ENCODE measurements around the gene FGD3. TPM values are rescaled to one million over a fixed set of nuclear protein-coding genes. Genes with fewer than 3 reads are reported as not detected.
"Not testable (repeated sequence)": the region's sequence is repeated elsewhere in the genome, so short reads cannot be mapped to it uniquely, and the experiment has no call there.

The FGD3 gene
- polyA plus RNA-seq, 4 donors: 5.3 to 8.0 (median 5.4) TPM

DNA sequence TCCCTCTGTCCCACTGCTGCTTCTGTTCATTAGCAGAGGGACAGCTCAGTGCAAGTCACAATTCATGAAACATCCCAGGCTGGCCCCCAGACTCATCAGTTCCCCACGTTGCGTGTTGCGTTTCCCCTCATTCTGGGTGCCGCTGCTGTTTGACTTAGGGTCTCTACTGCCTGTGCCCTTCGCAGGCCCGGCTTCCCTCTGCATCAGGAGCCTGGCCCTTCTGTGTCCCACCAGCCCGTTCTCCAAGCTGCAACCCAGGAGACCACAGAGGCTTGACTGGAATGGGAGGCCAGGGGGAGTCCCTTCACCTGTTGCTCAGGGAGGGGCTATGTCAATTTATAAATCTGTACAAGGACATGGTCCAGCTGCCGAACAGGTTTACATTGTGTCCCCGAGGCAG lies 57.2 kb downstream of the FGD3 start:
- DNase-seq (ENCODE audit: low read depth in 4 of 4, low spot score in 3 of 4): no peak

DNA sequence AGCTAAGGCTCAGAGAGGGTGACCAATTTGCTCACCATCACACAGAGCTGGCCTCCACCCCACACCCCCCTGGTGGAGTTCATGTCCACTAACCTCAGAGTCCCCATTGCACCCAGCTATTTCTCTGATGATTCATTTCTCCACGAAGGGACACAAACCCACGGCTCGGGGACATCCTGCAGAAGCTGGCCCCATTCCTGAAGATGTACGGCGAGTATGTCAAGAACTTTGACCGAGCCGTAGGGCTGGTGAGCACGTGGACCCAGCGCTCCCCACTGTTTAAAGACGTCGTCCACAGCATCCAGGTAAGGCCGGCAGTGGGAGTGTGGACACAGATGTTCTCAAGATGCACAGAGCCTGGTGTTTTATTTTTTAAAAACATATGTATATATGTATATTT lies 58.6 kb downstream of the FGD3 start:
- no peak for DNase-seq (ENCODE audit: low read depth in 4 of 4, low spot score in 3 of 4)

DNA sequence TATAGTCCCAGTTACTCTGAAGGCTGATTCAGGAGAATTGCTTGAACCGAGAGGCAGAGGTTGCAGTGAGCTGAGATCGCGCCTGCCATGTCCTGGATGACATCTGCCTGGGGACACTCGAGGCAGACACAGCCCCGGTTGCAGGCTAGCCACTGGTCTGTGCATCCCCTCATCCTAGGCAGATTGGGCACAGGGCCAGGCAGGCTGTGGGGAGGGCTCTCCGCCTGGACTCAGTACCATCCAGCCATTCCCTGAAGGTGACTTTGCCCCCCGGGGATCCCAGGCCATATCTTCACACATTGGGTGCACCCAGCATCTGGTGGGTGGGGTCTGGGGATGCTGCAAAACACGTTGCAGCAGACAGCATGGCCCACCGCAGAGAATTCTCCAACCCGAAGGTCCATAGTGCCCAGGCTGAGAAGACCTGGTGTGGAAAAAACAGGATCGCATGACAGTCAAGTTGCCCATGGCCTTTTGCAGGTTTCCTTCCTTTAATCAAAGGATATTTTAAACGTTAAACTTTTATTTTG lies 60.3 kb downstream of the FGD3 start:
- DNase-seq (ENCODE audit: low read depth in 4 of 4, low spot score in 3 of 4): no peak

DNA sequence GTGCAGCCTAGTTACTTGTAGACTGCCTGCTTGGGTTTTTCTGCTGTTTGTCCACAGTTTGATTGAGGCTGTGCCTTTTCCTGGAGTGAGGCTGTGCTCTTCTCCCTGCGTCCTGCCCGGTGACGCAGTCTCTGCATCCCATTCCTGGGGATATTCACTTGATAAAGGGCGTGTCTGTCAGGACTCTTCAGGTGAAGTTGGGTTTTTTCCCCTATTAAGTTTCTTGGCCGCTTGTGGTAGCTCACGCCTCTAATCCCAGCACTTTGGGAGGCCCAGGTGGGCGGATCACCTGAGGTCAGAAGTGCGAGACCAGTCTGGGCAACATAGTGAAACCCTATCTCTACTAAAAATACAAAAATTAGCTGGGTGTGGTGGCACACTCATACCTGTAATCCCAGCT lies 61.1 kb downstream of the FGD3 start:
- DNase-seq (ENCODE audit: low read depth in 4 of 4, low spot score in 3 of 4): no peak

- DNase-seq (ENCODE audit: low read depth in 4 of 4, low spot score in 3 of 4): no peak
Observed at GRCh38 chr9:93009337-93010015, 62.2 kb downstream of the FGD3 start.

DNA sequence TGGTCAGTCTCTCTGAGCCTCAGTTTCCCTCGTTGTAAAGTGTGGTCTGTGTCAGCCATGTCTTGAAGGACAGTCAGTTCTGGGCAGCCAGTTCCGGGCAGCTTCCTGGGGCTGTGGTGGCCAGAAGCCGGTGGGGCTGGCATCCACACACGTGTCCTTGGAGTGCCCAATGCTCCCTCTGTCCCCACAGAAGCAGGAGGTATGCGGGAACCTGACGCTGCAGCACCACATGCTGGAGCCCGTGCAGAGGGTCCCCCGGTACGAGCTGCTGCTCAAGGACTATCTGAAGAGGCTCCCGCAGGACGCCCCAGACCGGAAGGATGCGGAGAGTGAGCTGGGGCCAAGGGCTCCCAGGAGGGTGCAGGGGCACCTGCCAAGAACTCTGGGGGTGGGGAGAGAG lies 62.7 kb downstream of the FGD3 start:
- no peak for DNase-seq (ENCODE audit: low read depth in 4 of 4, low spot score in 3 of 4)

- no peak for DNase-seq (ENCODE audit: low read depth in 4 of 4, low spot score in 3 of 4)
Observed at GRCh38 chr9:93010704-93011103, 63.4 kb downstream of the FGD3 start.

DNA sequence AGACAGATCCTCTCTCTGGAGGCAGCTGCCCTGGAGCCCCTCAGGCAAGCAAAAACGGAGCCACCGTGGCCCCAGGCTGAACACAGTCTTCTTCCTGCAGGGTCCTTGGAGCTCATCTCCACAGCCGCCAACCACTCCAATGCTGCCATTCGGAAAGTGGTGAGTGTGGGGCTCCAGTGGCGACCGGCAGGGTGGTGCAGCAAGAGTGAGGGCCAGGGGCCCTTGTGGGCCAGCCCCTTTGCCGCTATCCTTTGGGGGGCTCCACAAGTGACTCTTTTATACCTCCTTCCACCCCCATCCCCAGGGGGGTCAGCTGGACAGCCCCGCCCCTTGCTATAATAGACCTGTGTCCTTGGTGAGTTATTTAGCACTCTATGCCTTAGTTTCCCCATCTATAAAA lies 63.8 kb downstream of the FGD3 start:
- no peak for DNase-seq (ENCODE audit: low read depth in 4 of 4, low spot score in 3 of 4)

DNA sequence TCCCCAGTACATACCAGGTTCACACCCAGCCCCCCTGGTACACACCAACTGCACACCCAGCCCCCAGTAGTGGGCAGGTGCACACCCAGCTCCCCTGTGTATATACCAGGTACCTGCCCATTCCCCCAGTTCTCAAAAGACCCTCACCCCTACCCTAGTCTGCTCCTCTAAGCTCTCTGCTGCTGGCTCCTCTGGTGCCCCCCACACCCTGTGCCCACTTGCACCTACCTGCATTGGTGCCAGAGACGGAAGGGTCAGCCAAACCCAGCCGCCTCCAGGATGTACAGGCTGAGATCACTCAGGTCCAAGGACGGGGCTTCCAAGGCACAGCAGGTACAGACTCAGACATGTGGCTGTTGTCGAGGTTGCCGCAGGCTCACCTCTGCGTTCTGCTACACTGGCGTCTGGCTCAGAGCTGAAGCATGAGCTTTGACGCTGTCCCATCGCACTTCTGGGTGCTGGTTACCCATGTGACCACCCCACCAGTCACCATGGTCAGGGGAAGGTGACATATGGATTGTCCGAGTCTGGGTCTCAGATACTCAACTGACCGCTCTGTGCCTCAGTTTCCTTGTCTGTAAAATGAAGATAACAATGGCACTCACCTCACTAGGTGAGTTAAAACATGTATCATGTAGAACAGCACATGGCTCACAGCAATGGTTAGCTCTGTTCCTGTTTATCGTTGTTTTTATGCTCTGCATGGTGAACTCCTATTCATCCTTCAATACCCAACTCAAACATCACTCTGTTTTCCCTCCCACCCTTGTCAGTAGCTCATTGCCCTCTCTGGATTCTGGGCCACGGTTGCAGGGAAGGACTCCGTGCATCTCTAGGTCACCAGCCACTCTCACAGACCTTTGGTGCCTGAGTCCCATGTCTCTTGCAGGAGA lies 65.9 kb downstream of the FGD3 start:
- no peak for DNase-seq (ENCODE audit: low read depth in 4 of 4, low spot score in 3 of 4)

DNA sequence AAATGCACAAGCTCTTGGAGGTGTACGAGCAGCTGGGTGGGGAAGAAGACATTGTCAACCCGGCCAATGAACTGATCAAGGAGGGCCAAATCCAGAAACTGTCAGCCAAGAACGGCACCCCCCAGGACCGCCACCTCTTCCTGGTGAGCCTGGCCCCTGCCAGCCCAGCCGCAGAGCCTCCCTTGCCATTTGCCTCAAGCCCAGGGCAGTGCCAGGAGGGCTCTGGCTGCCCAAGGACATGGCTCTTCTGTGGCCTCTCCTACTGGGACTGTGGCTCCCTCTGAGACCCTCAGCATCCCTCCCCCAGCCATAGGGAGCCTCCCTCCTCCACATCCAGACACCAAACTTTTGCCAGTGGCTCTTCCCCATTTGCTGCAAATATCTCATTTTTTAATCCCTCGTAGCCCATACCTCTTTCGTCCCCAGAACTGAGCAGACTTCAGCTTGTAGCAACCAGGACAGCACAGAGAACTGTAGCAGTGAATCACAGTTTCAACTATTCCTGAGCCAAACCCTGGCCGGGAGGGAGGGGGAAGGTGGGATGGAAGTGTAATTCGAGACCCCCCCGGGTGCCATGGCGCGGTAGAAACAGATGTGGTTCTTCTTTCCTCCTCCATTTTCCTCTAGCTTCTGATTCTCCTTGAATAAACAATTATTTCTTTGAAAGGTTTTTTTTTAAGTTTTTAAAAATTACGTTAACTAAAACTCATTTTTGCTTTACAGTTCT lies 66.7 kb downstream of the FGD3 start:
- DNase-seq (ENCODE audit: low read depth in 4 of 4, low spot score in 3 of 4): no peak

DNA sequence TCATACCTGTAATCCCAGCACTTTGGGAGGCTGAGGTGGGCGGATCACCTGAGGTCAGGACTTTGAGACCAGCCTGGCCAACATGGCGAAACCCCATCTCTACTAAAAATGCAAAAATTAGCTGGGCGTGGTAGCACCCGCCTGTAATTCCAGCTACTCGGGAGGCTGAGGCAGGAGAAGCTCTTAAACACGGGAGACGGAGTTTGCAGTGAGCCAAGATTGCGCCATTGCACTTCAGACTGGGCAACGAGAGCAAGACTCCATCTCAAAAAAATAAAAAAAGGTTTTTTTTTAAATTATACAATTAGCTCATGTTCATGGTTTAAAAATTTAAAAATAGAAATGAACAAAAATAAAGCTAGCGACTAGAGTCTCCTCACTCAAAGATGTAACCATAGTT lies 67.9 kb downstream of the FGD3 start:
- not testable (repeated sequence) for DNase-seq (ENCODE audit: low read depth in 4 of 4, low spot score in 3 of 4)

- DNase-seq (ENCODE audit: low read depth in 4 of 4, low spot score in 3 of 4): no peak
Observed at GRCh38 chr9:93017621-93018020, 70.3 kb downstream of the FGD3 start.

DNA sequence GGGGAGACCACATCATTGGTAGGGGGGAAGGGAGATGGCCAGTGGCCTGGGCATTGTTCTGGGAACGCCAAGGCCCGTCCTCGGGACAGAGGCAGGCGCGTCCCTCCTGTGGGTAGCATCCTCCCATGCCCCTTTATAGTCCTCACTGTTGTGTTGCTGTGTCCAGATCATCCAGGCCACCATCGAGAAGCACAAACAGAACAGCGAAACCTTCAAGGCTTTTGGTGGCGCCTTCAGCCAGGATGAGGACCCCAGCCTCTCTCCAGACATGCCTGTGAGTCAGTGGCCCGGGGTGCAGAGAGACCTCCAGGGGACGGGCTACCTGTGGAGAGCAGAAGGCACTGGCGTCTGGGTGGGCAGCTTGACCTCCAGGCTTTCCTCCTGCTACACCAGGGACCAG lies 72.8 kb downstream of the FGD3 start:
- DNase-seq (ENCODE audit: low read depth in 4 of 4, low spot score in 3 of 4): no peak

- DNase-seq (ENCODE audit: low read depth in 4 of 4, low spot score in 3 of 4): no peak
Observed at GRCh38 chr9:93020771-93021670, 73.7 kb downstream of the FGD3 start.

DNA sequence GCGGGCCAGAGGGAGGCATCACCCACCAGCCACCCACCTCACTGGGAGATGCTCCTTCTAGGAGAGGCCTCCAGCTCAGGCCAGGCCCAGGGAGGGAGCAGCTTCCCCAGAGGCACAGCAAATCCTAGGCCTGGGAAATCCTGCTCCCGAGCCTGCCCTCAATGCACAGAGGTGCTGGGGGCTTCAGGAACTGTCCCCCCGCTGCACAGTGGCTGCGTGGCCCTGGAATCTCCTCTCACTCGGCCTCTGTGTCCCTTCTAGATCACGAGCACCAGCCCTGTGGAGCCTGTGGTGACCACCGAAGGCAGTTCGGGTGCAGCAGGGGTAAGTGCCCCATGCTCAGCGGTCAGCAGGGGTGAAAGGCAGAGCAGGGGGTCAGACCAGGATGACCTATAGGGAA lies 74.7 kb downstream of the FGD3 start:
- no peak for DNase-seq (ENCODE audit: low read depth in 4 of 4, low spot score in 3 of 4)

- DNase-seq (ENCODE audit: low read depth in 4 of 4, low spot score in 3 of 4): no peak
Observed at GRCh38 chr9:93022721-93023520, 75.6 kb downstream of the FGD3 start.

- DNase-seq (ENCODE audit: low read depth in 4 of 4, low spot score in 3 of 4): no peak
Observed at GRCh38 chr9:93023521-93023815, 76.1 kb downstream of the FGD3 start.

- no peak for DNase-seq (ENCODE audit: low read depth in 4 of 4, low spot score in 3 of 4)
Observed at GRCh38 chr9:93024646-93024910, 77.3 kb downstream of the FGD3 start.

DNA sequence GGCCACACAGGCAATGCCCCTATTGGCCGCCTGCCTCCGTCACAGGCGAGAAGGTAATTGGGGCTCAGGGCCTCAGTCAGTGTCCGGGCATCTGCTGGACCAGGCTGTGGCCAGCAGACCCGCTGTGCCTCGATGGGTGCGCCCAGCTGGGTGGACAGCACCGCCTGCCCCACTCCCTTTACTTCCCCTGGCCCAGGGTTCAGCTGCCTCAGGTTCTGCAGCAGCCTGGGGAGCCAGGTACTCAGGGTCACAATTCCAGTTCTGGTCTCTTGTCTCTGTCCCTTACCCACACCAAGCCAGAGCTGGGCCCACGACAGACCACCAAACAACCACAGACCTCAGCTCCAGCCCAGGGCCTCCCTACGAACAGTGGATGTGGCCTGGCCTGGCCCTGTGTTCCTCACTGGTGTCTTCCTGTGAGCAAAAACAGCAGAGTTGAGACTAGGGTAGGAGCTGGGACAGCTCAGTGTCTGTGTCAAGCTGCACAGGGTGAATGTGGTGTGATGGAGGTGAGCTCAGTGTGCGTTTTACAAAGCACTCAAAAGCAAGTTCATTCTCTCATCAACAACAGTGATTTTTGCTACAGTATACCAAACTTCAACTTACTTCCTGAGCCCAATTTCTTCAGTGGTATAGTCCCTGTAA lies 77.8 kb downstream of the FGD3 start:
- DNase-seq (ENCODE audit: low read depth in 4 of 4, low spot score in 3 of 4): no peak
